Activated naive CD4-positive, alpha-beta T cell treated with anti-CD3 and anti-CD28 coated beads, Interleukin-2, amount 10 ng/mL, durations not matched to agents 7 days and 5 days (primary cell): ENCODE results near the gene NDUFS7.

Source experiments
- CTCF ChIA-PET: fragments of 350-600 bp; sonication (Branson Sonifier 250); formaldehyde crosslinking; loops from one replicate; lab custom pipeline; 2021; ENCODE audit warnings: antibody characterized with exemption; lab: Charles Lee
- DNase-seq: peaks from one replicate; pipeline ENCODE4 v3.0.0-alpha.2; 2020
- H3K27ac Mint-ChIP-seq: one replicate; pipeline ENCODE4 v1.8.0; 2021; ENCODE audit warnings: mild to moderate bottlenecking, moderate library complexity, mixed read lengths
- H3K27me3 Mint-ChIP-seq: one replicate; pipeline ENCODE4 v1.8.0; 2021; ENCODE audit warnings: mild to moderate bottlenecking, mixed read lengths
- H3K36me3 Mint-ChIP-seq: one replicate; pipeline ENCODE4 v1.8.0; 2021; ENCODE audit warnings: mixed read lengths
- H3K4me1 Mint-ChIP-seq: one replicate; pipeline ENCODE4 v1.8.0; 2021; ENCODE audit warnings: mixed read lengths
- H3K4me3 Mint-ChIP-seq: one replicate; pipeline ENCODE4 v1.8.0; 2021; ENCODE audit warnings: mild to moderate bottlenecking, moderate library complexity, mixed read lengths
- H3K9me3 Mint-ChIP-seq: one replicate; pipeline ENCODE4 v1.8.0; 2021; ENCODE audit warnings: mixed read lengths

Gene NDUFS7

GRCh38 chr19:1383312-1384084 lies at the start of gene NDUFS7:
NDUFS7 (plus strand) TSS chr19:1383907; CDS start chr19:1383927, 20 bp downstream.
- Mint-ChIP-seq H3K36me3 (peaks cover 9% of the 10 kb centered on the region), H3K9me3 (peaks cover 2% of the 10 kb centered on the region), H3K27me3 (peaks cover 26% of the 10 kb centered on the region), H3K27ac (peak within 1 kb of the TSS; percentile 99), H3K4me3 (peak within 1 kb of the TSS; percentile 88), H3K4me1 (peaks cover 27% of the 10 kb centered on the region)
- CTCF ChIA-PET = interaction anchor here (0.7 to 2.1 kb wide), 5 partner anchors 11 to 481 kb away, joined by 3 to 8 read pairs (median 3); no protein-coding TSS in a partner anchor
- peak; percentile 92 for DNase-seq

GRCh38 chr19:1336079-1336684 lies 47.5 kb upstream of the NDUFS7 start:
- Mint-ChIP-seq H3K9me3 (no peaks in the 10 kb centered on the region), H3K27me3 (peaks cover 17% of the 10 kb centered on the region), H3K27ac (no peak overlapping the region), H3K4me1 (no peaks in the 10 kb centered on the region), H3K36me3 (no peaks in the 10 kb centered on the region), H3K4me3 (no peak overlapping the region)
- DNase-seq = no peak
- CTCF ChIA-PET = no interaction called here

DNA sequence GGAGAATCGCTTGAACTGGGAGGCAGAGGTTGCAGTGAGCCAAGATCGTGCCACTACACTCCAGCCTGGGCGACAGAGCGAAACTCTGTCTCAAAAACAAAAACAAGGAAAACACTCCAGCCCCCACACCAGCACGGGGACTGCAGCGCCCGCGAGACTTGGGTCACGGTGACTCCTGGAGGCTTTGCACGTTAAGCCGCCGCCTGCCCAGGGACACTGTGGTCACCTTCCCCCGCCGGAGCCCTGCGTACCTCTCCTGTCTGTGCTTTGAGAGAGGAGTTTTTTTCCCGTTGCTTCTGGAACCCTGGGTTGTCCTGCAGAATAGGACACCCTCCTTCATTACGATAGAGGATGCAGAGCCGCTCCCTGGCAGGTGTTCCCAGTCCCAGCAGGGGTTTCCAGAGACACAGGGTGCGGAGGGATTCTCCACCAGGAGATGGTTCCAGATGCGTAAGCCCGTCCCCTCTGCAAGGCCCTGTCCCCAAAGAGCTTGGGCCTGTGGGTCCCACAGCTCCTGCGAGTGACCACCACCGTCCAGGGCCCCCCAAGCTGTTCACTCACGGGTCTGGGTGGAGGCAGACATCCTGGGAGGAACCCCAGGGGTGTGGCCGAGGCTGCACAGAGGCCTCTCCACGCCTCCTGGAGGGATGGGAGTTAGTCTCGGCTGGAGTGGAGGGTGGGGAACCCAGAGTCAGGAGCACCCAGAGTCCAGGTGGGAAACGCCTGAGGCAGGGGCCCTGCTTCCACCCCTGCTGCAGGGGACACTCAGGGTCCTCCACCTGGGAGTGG lies 42.8 kb upstream of the NDUFS7 start:
- Mint-ChIP-seq H3K4me1 (peaks cover 6% of the 10 kb centered on the region), H3K9me3 (no peaks in the 10 kb centered on the region), H3K27me3 (peaks cover 24% of the 10 kb centered on the region), H3K4me3 (no peak overlapping the region), H3K27ac (no peak overlapping the region), H3K36me3 (no peaks in the 10 kb centered on the region)
- CTCF ChIA-PET = no interaction called here
- DNase-seq = no peak

GRCh38 chr19:1343041-1343440 lies 40.7 kb upstream of the NDUFS7 start:
- Mint-ChIP-seq H3K36me3 (no peaks in the 10 kb centered on the region), H3K27ac (no peak overlapping the region), H3K4me3 (no peak overlapping the region), H3K9me3 (no peaks in the 10 kb centered on the region), H3K4me1 (peaks cover 6% of the 10 kb centered on the region), H3K27me3 (peaks cover 22% of the 10 kb centered on the region)
- CTCF ChIA-PET = no interaction called here
- DNase-seq = no peak

- H3K4me1 Mint-ChIP-seq = peaks cover 6% of the 10 kb centered on the region
- no peaks in the 10 kb centered on the region for H3K36me3 Mint-ChIP-seq
- H3K27me3 Mint-ChIP-seq = peaks cover 32% of the 10 kb centered on the region
- no peak overlapping the region for H3K4me3 Mint-ChIP-seq
- no peaks in the 10 kb centered on the region for H3K9me3 Mint-ChIP-seq
- H3K27ac Mint-ChIP-seq = no peak overlapping the region
- CTCF ChIA-PET = no interaction called here
- DNase-seq = no peak
These were observed 34.5 kb upstream of the NDUFS7 start for GRCh38 chr19:1349211-1349610.

DNA sequence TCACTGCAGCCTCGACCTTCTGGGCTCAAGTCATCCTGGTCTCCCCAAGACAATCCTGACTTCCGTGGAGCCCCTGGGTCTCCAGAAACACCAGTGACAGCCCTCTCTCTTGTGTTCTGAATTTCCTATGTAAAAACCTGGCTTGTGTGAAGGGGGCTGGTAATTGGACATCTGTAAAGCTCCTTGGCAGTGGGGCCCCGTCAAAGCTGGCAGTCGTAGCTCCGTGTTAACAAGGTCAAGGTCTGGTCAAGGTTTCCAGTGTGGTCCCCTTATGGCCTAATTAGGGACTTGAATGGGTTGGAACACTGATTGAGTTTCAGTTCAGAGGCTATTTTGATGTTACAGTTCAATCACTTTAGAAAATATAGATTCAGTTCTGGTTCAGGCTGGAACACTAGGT lies 32.8 kb upstream of the NDUFS7 start:
- H3K27me3 Mint-ChIP-seq = peaks cover 24% of the 10 kb centered on the region
- H3K4me3 Mint-ChIP-seq = no peak overlapping the region
- CTCF ChIA-PET = interaction anchor here (1.2 kb wide), 1 partner anchor 24 kb away, joined by 3 read pairs; no protein-coding TSS in a partner anchor
- H3K4me1 Mint-ChIP-seq = peaks cover 5% of the 10 kb centered on the region
- H3K36me3 Mint-ChIP-seq = peaks cover 2% of the 10 kb centered on the region
- H3K9me3 Mint-ChIP-seq = no peaks in the 10 kb centered on the region
- DNase-seq = no peak
- no peak overlapping the region for H3K27ac Mint-ChIP-seq

DNA sequence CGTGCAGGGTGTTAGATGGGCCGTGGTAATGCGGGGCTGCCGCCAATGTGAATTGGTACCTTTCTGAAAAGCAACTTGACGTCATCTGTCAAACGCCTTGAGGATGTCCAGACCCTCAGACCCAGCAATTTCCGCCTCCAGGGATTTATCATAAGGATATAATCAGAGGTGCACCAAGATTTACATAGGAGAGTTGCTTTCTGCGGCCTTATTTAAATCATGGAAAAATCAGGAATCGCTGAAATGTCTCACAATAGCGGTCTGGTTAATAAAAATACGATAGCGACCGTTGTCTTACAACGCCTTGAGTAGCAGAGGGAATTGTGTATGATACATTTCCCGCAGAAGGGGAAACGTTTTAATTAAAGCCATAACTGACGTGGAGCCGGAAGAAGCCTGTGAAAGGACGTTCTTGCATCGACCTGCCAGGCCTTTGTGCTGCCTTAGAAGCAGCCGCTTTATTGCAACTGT lies 32.3 kb upstream of the NDUFS7 start:
- H3K27me3 Mint-ChIP-seq = peaks cover 24% of the 10 kb centered on the region
- H3K27ac Mint-ChIP-seq = no peak overlapping the region
- H3K9me3 Mint-ChIP-seq = no peaks in the 10 kb centered on the region
- DNase-seq = no peak
- H3K36me3 Mint-ChIP-seq = peaks cover 2% of the 10 kb centered on the region
- H3K4me3 Mint-ChIP-seq = no peak overlapping the region
- CTCF ChIA-PET = no interaction called here
- peaks cover 11% of the 10 kb centered on the region for H3K4me1 Mint-ChIP-seq

DNA sequence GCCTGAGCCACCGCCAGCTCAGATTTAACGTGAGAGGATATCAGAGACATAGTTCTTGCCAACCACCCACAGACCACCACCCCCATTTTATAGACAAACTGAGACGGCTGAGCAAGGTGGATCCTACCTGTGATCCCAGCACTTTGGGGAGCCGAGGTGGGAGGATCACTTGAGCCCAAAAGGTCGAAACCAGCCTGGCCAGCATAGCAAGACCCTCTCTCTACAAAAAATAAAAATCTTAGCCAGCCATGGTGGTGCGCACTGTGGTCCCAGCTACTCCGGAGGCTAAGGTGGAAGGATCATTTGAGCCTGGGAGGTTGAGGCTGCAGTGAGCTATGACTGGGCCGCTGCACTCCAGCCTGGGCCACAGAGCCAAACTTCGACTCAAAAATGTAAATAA lies 30.6 kb upstream of the NDUFS7 start:
- no peak overlapping the region for H3K27ac Mint-ChIP-seq
- CTCF ChIA-PET = no interaction called here
- H3K4me3 Mint-ChIP-seq = peak overlapping the region; percentile 18

DNA sequence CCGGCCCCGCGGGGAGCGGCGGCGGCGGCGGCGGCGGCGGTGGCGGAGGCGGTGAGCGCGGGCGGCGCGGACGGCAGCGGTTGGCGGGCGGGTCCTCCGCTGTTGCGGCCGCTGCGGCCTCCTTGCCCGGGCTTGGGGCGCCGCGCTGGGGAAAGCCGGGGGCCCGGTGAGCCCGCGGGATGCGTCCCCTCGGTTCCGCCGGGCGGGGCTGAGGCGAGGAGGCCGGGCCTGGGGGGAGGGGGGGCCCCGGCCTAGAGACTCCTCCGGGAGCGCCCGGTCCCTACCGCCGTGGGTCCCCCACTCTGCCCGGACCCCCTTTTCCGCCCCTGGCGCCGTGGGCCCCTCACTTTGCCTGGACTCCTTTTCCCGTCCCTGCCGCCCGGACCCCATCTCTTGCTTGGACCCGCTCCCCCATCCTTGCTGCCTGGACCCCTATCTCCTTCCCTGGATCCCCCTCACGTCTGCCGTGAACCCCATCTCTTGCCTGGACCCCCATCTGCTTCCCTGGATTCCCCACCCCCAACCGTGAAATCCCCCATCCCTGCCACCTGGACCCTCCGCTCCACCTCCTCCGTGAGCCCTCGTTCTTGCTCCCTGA lies 28.6 kb upstream of the NDUFS7 start:
- Mint-ChIP-seq H3K27me3 (peaks cover 14% of the 10 kb centered on the region), H3K27ac (no peak overlapping the region), H3K4me1 (peaks cover 21% of the 10 kb centered on the region), H3K36me3 (peaks cover 27% of the 10 kb centered on the region), H3K4me3 (peak overlapping the region; percentile 75), H3K9me3 (no peaks in the 10 kb centered on the region)
- CTCF ChIA-PET = interaction anchor here (0.6 kb wide), 1 partner anchor 1531 kb away, joined by 4 read pairs; no protein-coding TSS in a partner anchor
- DNase-seq = no peak

More for the DNA sequence above, 30.6 kb upstream of the NDUFS7 start:
- no peak for DNase-seq
- peaks cover 15% of the 10 kb centered on the region for H3K36me3 Mint-ChIP-seq
- H3K4me1 Mint-ChIP-seq = peaks cover 21% of the 10 kb centered on the region
- H3K27me3 Mint-ChIP-seq = peaks cover 24% of the 10 kb centered on the region
- no peaks in the 10 kb centered on the region for H3K9me3 Mint-ChIP-seq

GRCh38 chr19:1355568-1356507 lies 27.9 kb upstream of the NDUFS7 start:
- Mint-ChIP-seq H3K36me3 (peaks cover 31% of the 10 kb centered on the region), H3K4me1 (peaks cover 21% of the 10 kb centered on the region), H3K27ac (peak overlapping the region; percentile 11), H3K9me3 (no peaks in the 10 kb centered on the region), H3K4me3 (peak overlapping the region; percentile 75), H3K27me3 (peaks cover 6% of the 10 kb centered on the region)
- CTCF ChIA-PET = no interaction called here
- DNase-seq = no peak

DNA sequence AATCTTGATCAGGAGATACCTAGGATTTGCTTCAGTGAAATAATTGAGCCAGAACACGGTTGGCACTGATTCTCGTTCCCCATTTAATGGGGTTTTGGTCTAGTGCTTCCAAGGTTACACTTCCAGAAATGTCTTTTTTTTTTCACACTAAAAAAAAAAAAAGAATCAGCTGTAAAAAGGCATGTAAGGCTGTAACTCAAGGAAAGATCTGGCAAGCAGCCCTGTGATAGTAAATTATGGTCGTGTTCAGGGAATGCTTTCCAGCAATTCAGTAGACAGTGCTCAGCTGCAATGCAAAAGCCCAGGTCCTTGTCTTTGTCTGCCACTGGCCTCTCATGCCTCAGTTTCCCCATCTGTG lies 27.2 kb upstream of the NDUFS7 start:
- CTCF ChIA-PET = no interaction called here
- Mint-ChIP-seq H3K4me1 (peaks cover 23% of the 10 kb centered on the region), H3K36me3 (peaks cover 31% of the 10 kb centered on the region), H3K9me3 (no peaks in the 10 kb centered on the region), H3K27ac (no peak overlapping the region), H3K27me3 (peaks cover 5% of the 10 kb centered on the region), H3K4me3 (peak overlapping the region; percentile 75)
- no peak for DNase-seq

- Mint-ChIP-seq H3K4me1 (peaks cover 31% of the 10 kb centered on the region), H3K4me3 (no peak overlapping the region), H3K36me3 (peaks cover 36% of the 10 kb centered on the region), H3K27ac (no peak overlapping the region), H3K27me3 (peaks cover 2% of the 10 kb centered on the region), H3K9me3 (no peaks in the 10 kb centered on the region)
- no peak for DNase-seq
- CTCF ChIA-PET = interaction anchor here (0.6 kb wide), 1 partner anchor 46 kb away, joined by 3 read pairs; no protein-coding TSS in a partner anchor
These were observed 26.1 kb upstream of the NDUFS7 start for GRCh38 chr19:1357531-1358109.
